Measurements from ENCODE around the gene TOM1.

Gene TOM1

DNA sequence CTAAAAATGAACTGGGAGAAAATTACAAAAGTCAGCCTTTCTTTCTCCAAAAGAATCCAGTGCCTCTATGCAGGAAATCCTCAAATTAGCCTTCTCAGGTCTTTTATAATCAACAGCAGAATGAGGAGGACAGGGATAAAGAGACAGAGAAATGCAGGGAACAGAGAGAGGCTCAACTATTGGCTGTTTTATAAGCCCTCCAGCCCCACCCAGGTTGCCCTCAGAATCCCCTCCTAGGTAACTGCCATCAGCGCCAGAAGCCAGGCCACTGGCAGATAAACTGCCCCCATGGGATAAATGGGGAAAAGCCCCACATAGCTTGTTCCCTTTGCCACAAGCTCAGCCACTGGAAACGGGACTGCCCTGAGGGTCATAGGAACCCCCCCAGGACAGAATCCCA, 70.3 kb downstream of the TOM1 start:
- DNase-seq = no peak
- no peak for TF ChIP-seq GATA1 (IDR thresholded peaks at IDR 0.05; ENCODE audit: low read depth, low read length)
- TF ChIP-seq POLR2A (IDR thresholded peaks at IDR 0.05; ENCODE audit: low read length) = no peak

DNA sequence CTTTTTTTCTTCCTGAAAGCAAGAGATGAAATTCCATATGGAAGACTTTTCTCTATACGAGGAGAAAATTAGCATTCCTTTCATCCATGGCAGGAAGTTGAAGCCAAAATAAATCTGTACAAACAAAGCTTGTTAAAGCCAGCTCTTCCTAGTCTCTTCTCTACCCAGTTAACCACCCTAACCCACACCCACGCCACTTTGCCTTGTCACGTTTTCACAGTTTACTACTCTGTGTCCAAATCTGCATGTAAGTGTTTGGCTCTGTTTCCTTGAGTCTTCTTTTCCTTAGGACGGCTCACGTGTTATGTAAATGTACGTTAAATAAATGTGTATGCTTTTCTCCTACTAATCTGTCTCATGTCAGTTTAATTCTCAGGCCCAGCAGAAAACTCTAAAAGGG, 74.1 kb downstream of the TOM1 start:
- TF ChIP-seq GATA1 (IDR thresholded peaks at IDR 0.05; ENCODE audit: low read depth, low read length) (no peak), POLR2A (IDR thresholded peaks at IDR 0.05; ENCODE audit: low read length) (no peak)
- DNase-seq = no peak

DNA sequence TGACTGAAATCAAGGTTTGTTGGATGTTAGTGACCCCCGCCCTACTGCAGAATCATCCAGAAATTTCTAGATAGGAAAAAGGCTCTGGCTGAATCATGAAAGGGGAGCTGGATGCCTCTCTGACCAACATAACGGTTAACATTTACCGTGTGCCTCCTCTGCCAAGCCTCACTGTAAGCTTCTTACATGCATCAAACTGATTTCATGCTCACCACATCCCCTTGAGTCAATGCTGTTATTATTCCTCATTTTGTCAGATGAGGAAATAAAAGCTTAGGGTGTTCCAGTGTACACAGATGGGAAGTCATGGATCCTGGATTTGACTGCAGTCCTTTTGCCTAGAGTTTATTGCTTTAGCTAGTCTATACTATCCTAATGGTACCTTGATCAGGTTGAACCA, 75.3 kb downstream of the TOM1 start:
- no peak for DNase-seq
- TF ChIP-seq GATA1 (IDR thresholded peaks at IDR 0.05; ENCODE audit: low read depth, low read length) (no peak), POLR2A (IDR thresholded peaks at IDR 0.05; ENCODE audit: low read length) (no peak)

DNA sequence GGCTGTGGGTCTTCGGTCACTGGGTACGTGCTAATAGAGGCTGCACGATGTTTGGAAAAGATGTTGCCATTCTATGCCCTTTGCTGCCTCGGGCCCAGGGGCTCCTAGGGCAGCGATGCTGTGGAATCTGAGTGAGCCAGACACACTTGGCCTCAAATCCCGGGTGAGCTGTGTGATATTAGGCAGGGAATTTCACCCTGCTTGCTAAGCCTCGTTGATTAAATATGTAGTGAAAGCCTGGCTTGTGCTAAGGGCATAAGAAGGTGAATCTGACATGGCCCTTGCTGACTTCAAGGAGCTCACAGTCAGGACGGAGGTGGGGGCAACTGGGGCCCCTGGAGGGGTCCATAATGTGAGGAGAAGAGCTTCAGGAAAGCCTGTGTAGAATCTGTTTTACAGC, 75.8 kb downstream of the TOM1 start:
- TF ChIP-seq GATA1 (IDR thresholded peaks at IDR 0.05; ENCODE audit: low read depth, low read length) (no peak), POLR2A (IDR thresholded peaks at IDR 0.05; ENCODE audit: low read length) (no peak)
- no peak for DNase-seq

DNA sequence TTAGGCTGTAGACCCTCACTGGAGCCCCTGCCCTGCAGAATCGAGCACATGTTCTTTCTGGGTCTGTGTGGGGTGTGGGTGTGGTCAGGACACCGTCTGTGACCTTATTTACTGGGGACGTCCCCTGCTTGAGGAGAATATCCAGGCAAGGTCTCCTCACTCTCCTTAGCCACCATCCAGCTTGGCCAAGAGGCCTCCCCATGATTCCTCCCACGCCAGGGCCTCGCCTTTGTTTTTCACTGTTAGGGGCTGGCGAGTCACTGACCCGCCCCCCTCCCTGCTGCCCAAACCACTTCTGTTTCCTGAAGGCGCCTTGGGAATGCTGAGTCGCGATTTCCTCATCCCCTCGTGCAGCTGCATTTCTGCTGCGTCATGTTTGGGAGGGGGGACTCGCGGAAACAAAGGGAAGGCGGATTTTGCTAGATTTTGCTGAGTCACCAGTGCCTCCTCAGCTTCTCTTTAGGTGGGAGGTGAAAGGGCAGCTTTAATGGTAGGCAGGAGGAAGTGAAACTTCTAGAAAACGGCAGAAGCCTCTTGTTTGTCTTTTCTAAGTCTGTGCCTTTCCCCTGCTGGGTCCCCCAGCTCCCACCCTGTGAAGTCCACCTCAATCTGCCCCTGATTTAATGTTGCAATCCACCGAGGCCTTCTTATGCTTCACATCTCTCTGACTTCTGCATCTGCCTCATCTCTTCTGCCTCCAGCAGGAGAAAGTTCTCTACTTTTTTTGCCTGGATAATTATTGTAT, 77.2 kb downstream of the TOM1 start:
- TF ChIP-seq GATA1 (IDR thresholded peaks at IDR 0.05; ENCODE audit: low read depth, low read length) (no peak), POLR2A (IDR thresholded peaks at IDR 0.05; ENCODE audit: low read length) (peak; percentile 12)
- DNase-seq = peak; percentile 83 to 90

DNA sequence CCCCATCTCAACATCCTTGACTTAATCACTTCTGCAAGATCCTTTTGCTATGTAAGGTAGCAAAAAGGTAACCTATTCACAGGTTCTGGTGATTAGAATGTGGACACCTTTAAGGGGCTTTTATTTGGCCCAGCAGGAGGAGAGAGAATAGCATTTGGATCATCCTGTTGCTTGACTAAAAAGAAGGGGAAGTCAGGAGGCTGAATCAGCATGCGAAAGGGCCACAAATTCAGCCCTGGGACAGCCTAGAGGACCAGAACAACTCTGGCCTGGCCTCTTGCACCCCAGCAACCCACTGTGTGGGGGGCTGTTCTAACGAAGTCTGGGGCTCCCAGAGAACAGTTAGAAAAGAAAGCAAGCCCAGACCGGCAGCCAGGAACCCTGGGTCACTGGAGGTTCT, 78.0 kb downstream of the TOM1 start:
- TF ChIP-seq GATA1 (IDR thresholded peaks at IDR 0.05; ENCODE audit: low read depth, low read length) (no peak), POLR2A (IDR thresholded peaks at IDR 0.05; ENCODE audit: low read length) (no peak)
- DNase-seq = no peak

DNA sequence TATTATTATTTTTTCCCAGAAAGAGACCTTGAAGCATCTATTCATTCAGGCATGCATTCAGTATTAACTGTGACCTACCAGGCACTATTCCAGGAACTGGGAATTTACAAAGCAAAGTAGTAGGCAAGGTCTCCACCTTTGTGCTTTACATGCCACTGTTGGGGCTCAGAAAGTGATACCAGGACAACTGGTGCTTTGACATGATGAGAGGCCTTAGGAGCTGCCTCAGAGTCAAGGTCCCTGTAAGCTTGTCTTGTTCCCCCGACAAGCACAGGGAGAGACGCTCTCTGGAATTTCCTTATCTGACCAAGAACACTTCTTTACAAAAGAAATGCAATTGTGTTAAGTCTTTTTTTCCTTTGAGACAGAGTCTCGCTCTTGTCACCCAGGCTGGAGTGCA, 78.9 kb downstream of the TOM1 start:
- TF ChIP-seq POLR2A (IDR thresholded peaks at IDR 0.05; ENCODE audit: low read length) = no peak
- no peak for TF ChIP-seq GATA1 (IDR thresholded peaks at IDR 0.05; ENCODE audit: low read depth, low read length)
- DNase-seq = no peak

DNA sequence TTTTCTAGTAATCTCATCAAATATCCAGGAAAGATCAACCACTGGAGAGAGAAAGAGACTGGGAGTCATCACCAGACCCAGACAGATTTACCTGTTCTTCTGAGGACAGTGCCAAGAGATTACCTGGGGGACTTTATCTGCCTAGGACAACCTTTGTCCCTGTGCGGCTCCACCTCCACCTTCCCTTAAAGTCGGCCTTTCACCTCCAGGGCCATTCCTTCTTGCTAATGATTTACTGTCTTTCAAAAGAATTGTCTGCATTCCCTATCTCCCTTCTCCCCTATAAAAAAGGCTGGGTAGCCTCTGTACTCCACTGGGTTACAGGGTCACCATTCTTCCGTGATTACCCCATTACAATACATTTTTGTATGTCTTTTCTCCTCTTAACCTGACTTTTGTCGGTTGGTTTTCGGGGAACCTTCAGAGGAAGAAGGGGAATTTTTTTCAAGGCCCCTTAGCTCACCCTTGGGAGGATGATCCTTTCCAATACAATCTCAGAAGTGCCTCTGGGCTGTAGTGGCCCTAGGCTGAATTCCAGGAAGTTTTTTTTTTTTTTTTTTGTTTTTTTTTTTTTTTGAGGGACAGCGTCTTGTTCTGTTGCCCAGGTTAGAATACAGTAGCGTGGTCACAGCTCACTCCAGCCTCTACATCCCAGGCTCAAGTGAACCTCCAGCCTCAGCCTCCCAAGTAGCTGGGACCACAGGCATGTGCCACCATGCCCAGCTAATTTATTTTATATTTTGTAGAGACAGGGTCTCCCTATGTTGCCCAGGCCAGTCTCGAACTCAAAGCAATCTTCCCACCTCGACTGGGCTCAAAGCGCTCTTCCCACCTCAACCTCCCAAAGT, 79.7 kb downstream of the TOM1 start:
- DNase-seq = no peak
- TF ChIP-seq GATA1 (IDR thresholded peaks at IDR 0.05; ENCODE audit: low read depth, low read length) = no peak
- TF ChIP-seq POLR2A (IDR thresholded peaks at IDR 0.05; ENCODE audit: low read length) = no peak

DNA sequence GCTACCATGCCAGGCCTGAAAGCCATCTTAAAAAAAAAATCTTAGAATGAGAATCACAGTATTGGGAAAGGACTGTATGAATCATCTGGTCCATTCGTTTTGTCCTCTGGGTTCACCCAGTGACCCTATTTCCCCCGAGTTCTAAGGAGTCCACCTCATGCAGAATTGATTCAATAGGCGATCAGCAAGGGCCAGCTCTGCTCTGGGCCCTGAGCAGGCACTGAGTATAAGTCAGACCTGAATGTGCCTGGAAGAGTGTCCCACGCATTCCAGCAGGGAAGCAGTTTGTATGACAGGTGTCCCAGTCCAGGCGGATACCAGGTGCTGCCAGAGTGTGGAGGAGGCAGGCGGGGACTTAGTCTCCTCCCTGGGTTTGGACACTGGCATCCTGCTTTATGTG, 80.3 kb downstream of the TOM1 start:
- DNase-seq = no peak
- TF ChIP-seq POLR2A (IDR thresholded peaks at IDR 0.05; ENCODE audit: low read length) = no peak
- no peak for TF ChIP-seq GATA1 (IDR thresholded peaks at IDR 0.05; ENCODE audit: low read depth, low read length)

DNA sequence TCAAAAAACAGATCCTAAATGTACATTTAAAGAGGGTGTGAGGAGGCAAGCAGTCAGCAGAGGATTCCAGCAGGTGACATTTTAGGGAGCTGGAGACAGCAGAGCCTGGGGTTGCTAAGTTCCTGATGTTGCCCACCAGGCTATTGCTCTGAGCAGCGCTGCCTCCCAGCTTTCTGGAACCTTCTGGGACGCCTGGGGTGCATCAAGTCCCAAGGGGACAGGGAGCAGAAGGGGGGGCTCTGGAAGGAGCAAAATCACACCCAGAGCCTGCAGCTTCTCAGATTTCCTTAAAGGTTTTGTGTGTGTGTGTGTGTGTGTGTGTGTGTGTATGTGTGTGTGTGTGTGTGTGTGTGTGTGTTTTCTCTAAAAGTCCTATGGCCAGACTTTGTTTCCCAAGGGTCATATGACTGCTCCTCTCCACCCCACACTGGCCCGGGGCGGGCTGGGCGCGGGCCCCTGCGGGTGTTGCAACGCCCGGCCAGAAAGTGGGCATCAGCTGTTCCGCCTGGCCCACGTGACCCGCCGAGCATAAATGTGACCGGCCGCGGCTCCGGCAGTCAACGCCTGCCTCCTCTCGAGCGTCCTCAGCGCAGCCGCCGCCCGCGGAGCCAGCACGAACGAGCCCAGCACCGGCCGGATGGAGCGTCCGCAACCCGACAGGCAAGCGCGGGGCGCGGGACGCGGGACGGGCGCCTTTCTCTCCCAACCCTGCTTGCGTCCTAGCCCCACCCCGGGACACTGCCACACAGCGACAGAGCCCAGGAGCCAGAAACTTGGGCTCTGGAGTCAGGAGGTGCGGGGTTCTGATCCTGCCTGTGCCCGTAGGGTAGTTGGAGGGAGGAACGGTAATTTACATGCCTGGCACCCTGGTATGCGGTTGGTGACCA, 81.1 kb downstream of the TOM1 start, which contains the start of gene HMOX1:
TSS of gene HMOX1 (plus strand) at position 560 of the 887 bp plus-strand sequence. CDS start at position 638, 78 bp downstream.
- TF ChIP-seq GATA1 (IDR thresholded peaks at IDR 0.05; ENCODE audit: low read depth, low read length) = no peak
- TF ChIP-seq POLR2A (IDR thresholded peaks at IDR 0.05; ENCODE audit: low read length) = peak; percentile 59
- DNase-seq = peak; percentile 84 to 89

DNA sequence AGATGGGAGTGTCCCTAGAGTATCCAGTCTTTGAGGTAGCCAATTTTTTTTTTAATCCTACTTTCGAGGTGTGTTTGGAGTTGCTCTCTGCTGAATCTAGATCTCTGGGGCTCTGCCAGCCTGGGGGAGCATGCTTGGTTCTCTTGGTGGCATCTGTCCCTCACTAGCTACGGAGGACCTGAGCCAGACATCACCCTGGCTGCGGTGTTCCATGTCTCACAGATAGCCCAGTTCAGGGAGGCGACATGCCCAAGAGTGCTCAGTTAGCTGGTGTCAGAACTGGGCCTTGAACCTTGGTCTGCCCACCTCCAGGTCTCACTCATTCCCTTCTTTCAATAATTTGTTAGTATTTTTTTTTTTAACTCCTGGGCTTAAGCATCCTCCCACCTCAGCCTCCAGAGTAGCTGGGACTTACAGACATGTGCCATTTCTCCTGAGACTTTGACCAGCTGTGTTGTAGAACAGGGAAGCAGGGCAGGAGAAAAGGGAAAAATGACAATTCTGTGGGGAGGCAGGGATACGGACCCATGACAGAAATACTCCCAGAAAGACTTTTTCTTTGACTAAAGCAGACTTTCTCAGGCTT, 81.8 kb downstream of the TOM1 start:
- no peak for DNase-seq
- no peak for TF ChIP-seq GATA1 (IDR thresholded peaks at IDR 0.05; ENCODE audit: low read depth, low read length)
- TF ChIP-seq POLR2A (IDR thresholded peaks at IDR 0.05; ENCODE audit: low read length) = no peak

DNA sequence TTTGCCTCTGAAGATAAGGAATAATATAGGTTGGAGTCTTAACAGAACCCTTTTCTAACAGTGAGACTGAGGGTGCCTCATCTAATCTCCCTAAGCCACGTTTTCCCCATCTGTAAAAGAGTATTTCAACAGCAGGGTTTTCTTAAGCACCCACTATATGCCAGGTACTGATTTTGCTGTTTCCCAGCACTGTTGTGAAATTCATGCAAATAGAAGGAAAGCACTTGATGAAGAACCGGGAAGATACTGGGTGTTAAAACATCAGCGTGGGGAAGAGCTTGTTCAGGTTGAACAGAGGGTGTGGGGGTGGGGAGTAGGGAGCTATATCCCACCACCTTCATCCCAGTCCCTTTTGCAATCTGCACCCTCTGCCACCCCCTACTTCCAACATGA, 84.0 kb downstream of the TOM1 start:
- TF ChIP-seq POLR2A (IDR thresholded peaks at IDR 0.05; ENCODE audit: low read length) = no peak
- TF ChIP-seq GATA1 (IDR thresholded peaks at IDR 0.05; ENCODE audit: low read depth, low read length) = no peak
- DNase-seq = no peak

DNA sequence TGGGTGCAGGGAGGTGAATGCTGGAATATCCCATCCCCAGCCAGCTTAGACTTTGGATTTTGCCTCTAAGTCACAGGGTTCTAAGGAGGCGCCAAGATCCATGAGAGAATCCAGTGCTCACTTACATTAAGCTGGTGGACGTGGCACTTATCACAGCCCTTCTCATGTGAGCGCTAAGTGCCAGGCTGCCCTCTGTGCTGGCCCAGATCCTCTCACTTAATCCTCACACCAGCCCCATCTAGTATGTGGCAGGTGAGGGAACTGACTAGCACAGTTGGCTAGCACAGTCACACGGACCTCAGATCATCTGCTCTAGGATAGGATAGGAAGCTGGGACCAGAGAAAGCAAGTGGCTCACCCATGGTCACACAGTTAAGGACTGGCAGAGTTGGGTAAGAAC, 84.8 kb downstream of the TOM1 start:
- DNase-seq = no peak
- TF ChIP-seq GATA1 (IDR thresholded peaks at IDR 0.05; ENCODE audit: low read depth, low read length) = no peak
- TF ChIP-seq POLR2A (IDR thresholded peaks at IDR 0.05; ENCODE audit: low read length) = no peak
